ENCODE results near the gene TMEM72. TPM values are rescaled to one million over a fixed set of nuclear protein-coding genes. Genes with fewer than 3 reads are reported as not detected.
A peak's percentile ranks its signal among the peaks of the same experiment; 100 is the strongest.

TMEM72 gene
- total and polyA plus RNA-seq, 2 of the 13 experiments (the other 11 are each of a cell fraction or from before 2014, with no cell fraction given), result 0.04 TPM; not detected in 1

DNA sequence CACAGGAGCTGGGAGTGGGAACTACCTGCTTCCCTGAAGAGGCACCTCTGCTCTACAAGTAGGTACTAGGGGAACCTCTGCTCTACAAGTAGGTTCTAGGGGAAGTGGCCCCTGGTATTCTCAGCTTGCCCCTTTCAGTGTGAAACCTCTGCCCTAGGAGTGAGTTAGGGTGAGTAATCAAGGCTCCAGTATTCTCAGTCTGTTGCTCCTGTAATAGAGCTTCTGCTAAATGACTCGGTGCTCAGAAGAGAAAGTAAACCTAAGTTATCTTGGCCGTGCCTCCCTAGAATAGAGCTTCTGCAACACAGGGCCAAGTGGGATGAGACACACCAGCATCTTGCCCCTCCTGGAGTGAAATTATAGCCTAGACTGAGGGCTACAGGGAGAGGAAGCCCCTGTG is 35.1 kb downstream of the TMEM72 start:
- Histone ChIP-seq H3K79me2 (ENCODE audit: insufficient read depth, low read length) (no peaks in the 10 kb centered on the region), H3K36me3 (replicated peaks in 1 of 2; ENCODE audit: control insufficient read depth in 1 of 2, insufficient read depth in 2 of 2, low read length in 2 of 2) (no peaks in the 10 kb centered on the region), H3K4me2 (ENCODE audit: low read depth, low read length) (peak overlapping the region; percentile 29; the same call in 1 of the 2 replicates), H3K9ac (ENCODE audit: insufficient read depth, low read depth, low read length) (no peak overlapping the region), H4K20me1 (ENCODE audit: insufficient read depth, low read length) (no peaks in the 10 kb centered on the region), H3K4me1 (ENCODE audit: insufficient read depth, low read length) (peaks cover 61% of the 10 kb centered on the region), H3K27me3 (ENCODE audit: control insufficient read depth in 1 of 2, insufficient read depth in 2 of 2, low read length in 2 of 2) (no peaks in the 10 kb centered on the region), H3K4me3 (replicated peaks in 1 of 3; ENCODE audit: insufficient read depth in 1 of 3, low read depth in 2 of 3, low read length in 3 of 3) (no peak overlapping the region), H2AFZ (ENCODE audit: low read length) (no peak overlapping the region), H3K27ac (ENCODE audit: extremely low read length, insufficient read depth, low read length) (peak overlapping the region; percentile 29), H3K9me3 (ENCODE audit: low read length) (peaks cover 8% of the 10 kb centered on the region)
- in situ Hi-C loops (cut with HindIII; ENCODE audit: extremely low pct_ligation_motif_present, low pct_unique_long_range_greater_than_20kb), result no loop called here
- intact Hi-C loops (cut with micrococcal nuclease; ENCODE audit: unreplicated experiment), result no loop called here
- no peak for FAIRE-seq
- WGBS (ENCODE audit: low lambda C conversion rate), result 83% methylated on average over 2 of the region's 2 CpGs
- POLR2A ChIA-PET, result interaction anchor here (0.7 to 5.9 kb wide), 7 partner anchors 11 to 50 kb away, joined by 3 to 84 read pairs (median 6); partner anchors contain the start of genes DEPP1 and RASSF4
- BruUV-seq (replicated peaks), result no TSS peak
- DNase-seq (ENCODE audit: low spot score), result no peak
- ATAC-seq, result peak; percentile 19; the same call in 1 of the 3 replicates
- CTCF ChIA-PET (ENCODE audit: low intra/inter-chr PET ratio, low total read pairs), result no interaction called here
- no peak for TF ChIP-seq ZBTB8A (CRISPR knock-in tag; IDR thresholded peaks at IDR 0.05; ENCODE audit: borderline replicate concordance, low read depth)
- TF ChIP-seq, protein P1, sequence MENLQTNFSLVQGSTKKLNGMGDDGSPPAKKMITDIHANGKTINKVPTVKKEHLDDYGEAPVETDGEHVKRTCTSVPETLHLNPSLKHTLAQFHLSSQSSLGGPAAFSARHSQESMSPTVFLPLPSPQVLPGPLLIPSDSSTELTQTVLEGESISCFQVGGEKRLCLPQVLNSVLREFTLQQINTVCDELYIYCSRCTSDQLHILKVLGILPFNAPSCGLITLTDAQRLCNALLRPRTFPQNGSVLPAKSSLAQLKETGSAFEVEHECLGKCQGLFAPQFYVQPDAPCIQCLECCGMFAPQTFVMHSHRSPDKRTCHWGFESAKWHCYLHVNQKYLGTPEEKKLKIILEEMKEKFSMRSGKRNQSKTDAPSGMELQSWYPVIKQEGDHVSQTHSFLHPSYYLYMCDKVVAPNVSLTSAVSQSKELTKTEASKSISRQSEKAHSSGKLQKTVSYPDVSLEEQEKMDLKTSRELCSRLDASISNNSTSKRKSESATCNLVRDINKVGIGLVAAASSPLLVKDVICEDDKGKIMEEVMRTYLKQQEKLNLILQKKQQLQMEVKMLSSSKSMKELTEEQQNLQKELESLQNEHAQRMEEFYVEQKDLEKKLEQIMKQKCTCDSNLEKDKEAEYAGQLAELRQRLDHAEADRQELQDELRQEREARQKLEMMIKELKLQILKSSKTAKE (CRISPR knock-in tag; IDR thresholded peaks at IDR 0.05; ENCODE audit: borderline replicate concordance), result no peak
- TF ChIP-seq, protein P2, sequence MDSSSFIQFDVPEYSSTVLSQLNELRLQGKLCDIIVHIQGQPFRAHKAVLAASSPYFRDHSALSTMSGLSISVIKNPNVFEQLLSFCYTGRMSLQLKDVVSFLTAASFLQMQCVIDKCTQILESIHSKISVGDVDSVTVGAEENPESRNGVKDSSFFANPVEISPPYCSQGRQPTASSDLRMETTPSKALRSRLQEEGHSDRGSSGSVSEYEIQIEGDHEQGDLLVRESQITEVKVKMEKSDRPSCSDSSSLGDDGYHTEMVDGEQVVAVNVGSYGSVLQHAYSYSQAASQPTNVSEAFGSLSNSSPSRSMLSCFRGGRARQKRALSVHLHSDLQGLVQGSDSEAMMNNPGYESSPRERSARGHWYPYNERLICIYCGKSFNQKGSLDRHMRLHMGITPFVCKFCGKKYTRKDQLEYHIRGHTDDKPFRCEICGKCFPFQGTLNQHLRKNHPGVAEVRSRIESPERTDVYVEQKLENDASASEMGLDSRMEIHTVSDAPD (CRISPR knock-in tag; IDR thresholded peaks at IDR 0.05), result no peak
- TF ChIP-seq ETV5 (CRISPR knock-in tag; IDR thresholded peaks at IDR 0.05; ENCODE audit: borderline replicate concordance), result no peak
- no peak for TF ChIP-seq ZBTB3 (CRISPR knock-in tag; IDR thresholded peaks at IDR 0.05; ENCODE audit: borderline replicate concordance, low read depth)
- TF ChIP-seq CHD2 (IDR thresholded peaks at IDR 0.05; ENCODE audit: low read depth, low read length), result no peak
- no peak for TF ChIP-seq JUND (CRISPR knock-in tag; IDR thresholded peaks at IDR 0.05)
- no peak for TF ChIP-seq PHF21A (CRISPR knock-in tag; IDR thresholded peaks at IDR 0.05)
- TF ChIP-seq EP300 (IDR thresholded peaks at IDR 0.05; ENCODE audit: low read depth in 2 of 2, low read length in 2 of 2), result no peak
- TF ChIP-seq EP300 (CRISPR knock-in tag; IDR thresholded peaks at IDR 0.05; ENCODE audit: borderline replicate concordance), result no peak
- no peak for TF ChIP-seq SCMH1 (CRISPR knock-in tag; IDR thresholded peaks at IDR 0.05; ENCODE audit: borderline replicate concordance)
- TF ChIP-seq, protein P3, sequence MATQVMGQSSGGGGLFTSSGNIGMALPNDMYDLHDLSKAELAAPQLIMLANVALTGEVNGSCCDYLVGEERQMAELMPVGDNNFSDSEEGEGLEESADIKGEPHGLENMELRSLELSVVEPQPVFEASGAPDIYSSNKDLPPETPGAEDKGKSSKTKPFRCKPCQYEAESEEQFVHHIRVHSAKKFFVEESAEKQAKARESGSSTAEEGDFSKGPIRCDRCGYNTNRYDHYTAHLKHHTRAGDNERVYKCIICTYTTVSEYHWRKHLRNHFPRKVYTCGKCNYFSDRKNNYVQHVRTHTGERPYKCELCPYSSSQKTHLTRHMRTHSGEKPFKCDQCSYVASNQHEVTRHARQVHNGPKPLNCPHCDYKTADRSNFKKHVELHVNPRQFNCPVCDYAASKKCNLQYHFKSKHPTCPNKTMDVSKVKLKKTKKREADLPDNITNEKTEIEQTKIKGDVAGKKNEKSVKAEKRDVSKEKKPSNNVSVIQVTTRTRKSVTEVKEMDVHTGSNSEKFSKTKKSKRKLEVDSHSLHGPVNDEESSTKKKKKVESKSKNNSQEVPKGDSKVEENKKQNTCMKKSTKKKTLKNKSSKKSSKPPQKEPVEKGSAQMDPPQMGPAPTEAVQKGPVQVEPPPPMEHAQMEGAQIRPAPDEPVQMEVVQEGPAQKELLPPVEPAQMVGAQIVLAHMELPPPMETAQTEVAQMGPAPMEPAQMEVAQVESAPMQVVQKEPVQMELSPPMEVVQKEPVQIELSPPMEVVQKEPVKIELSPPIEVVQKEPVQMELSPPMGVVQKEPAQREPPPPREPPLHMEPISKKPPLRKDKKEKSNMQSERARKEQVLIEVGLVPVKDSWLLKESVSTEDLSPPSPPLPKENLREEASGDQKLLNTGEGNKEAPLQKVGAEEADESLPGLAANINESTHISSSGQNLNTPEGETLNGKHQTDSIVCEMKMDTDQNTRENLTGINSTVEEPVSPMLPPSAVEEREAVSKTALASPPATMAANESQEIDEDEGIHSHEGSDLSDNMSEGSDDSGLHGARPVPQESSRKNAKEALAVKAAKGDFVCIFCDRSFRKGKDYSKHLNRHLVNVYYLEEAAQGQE (IDR thresholded peaks at IDR 0.05; ENCODE audit: borderline replicate concordance in 1 of 2, low read depth in 1 of 2, low read length in 2 of 2), result no peak
- no peak for TF ChIP-seq ZNF124 (CRISPR knock-in tag; IDR thresholded peaks at IDR 0.05)
- TF ChIP-seq ZSCAN25 (CRISPR knock-in tag; IDR thresholded peaks at IDR 0.05), result no peak
- no peak for TF ChIP-seq ZNF839 (CRISPR knock-in tag; IDR thresholded peaks at IDR 0.05; ENCODE audit: borderline replicate concordance)
- TF ChIP-seq ZNF674 (CRISPR knock-in tag; IDR thresholded peaks at IDR 0.05; ENCODE audit: low read depth), result no peak
- TF ChIP-seq MED8 (CRISPR knock-in tag; IDR thresholded peaks at IDR 0.05; ENCODE audit: insufficient replicate concordance), result no peak
- no peak for TF ChIP-seq ZNF441 (CRISPR knock-in tag; IDR thresholded peaks at IDR 0.05; ENCODE audit: borderline replicate concordance)
